ENCODE data around the gene CYB5D1. TPM values are rescaled to one million over a fixed set of nuclear protein-coding genes. Genes with fewer than 3 reads are reported as not detected.

The CYB5D1 gene
- polyA plus RNA-seq, 1 donor from 2014 or later: 30.4 TPM

GRCh38 chr17:7864995-7865650, 7.3 kb downstream of the CYB5D1 start:
- no peak overlapping the region for H2AFZ ChIP-seq (ENCODE audit: low read depth, low read length)
- H3K4me2 ChIP-seq (ENCODE audit: low read length): no peak overlapping the region
- no peaks in the 10 kb centered on the region for H3K9me3 ChIP-seq (ENCODE audit: low read length)
- H3K9ac ChIP-seq (ENCODE audit: low read length): no peak overlapping the region
- H3K36me3 ChIP-seq (ENCODE audit: insufficient read depth, low read length): no peaks in the 10 kb centered on the region
- TF ChIP-seq RAD21 (conservative IDR thresholded peaks at IDR 0.05): no peak
- TF ChIP-seq EZH2 (IDR thresholded peaks at IDR 0.05; ENCODE audit: borderline replicate concordance, insufficient read depth, low read length, poor library complexity, severe bottlenecking): no peak
- no peak for TF ChIP-seq REST (IDR thresholded peaks at IDR 0.05; ENCODE audit: borderline replicate concordance)
- TF ChIP-seq MXI1 (conservative IDR thresholded peaks at IDR 0.05; ENCODE audit: poor library complexity, severe bottlenecking): no peak
- no peak for TF ChIP-seq POLR2AphosphoS5 (IDR thresholded peaks at IDR 0.05)
- no peak for TF ChIP-seq TAF1 (IDR thresholded peaks at IDR 0.05; ENCODE audit: low read depth)
- TF ChIP-seq CTCF (IDR thresholded peaks at IDR 0.05; ENCODE audit: poor library complexity, severe bottlenecking): no peak
- no peak for TF ChIP-seq EP300 (conservative IDR thresholded peaks at IDR 0.05; ENCODE audit: poor library complexity, severe bottlenecking)
- no peak for TF ChIP-seq SMC3 (conservative IDR thresholded peaks at IDR 0.05; ENCODE audit: poor library complexity)
- H3K27me3 ChIP-seq (ENCODE audit: insufficient read depth, low read depth, low read length): no peaks in the 10 kb centered on the region
- no peak overlapping the region for H3K27ac ChIP-seq (ENCODE audit: low read length)
- H3F3A ChIP-seq (ENCODE audit: insufficient read depth, low read length, poor library complexity, severe bottlenecking): no peaks in the 10 kb centered on the region
- H3K79me2 ChIP-seq (replicated peaks; ENCODE audit: insufficient read depth, low read length): peaks cover 5% of the 10 kb centered on the region
- H4K20me1 ChIP-seq (ENCODE audit: insufficient read depth): no peaks in the 10 kb centered on the region
- H3K4me3 ChIP-seq (ENCODE audit: low read length): no peak overlapping the region
- H3K9me2 ChIP-seq (ENCODE audit: insufficient read depth, low read length): no peaks in the 10 kb centered on the region

- no peak overlapping the region for H3K4me2 ChIP-seq (ENCODE audit: low read length)
- no peaks in the 10 kb centered on the region for H4K20me1 ChIP-seq (ENCODE audit: insufficient read depth)
- no peaks in the 10 kb centered on the region for H3F3A ChIP-seq (ENCODE audit: insufficient read depth, low read length, poor library complexity, severe bottlenecking)
- no peaks in the 10 kb centered on the region for H3K9me3 ChIP-seq (ENCODE audit: low read length)
- no peaks in the 10 kb centered on the region for H3K27me3 ChIP-seq (ENCODE audit: insufficient read depth, low read depth, low read length)
- no peak overlapping the region for H3K4me3 ChIP-seq (ENCODE audit: low read length)
- no peaks in the 10 kb centered on the region for H3K36me3 ChIP-seq (ENCODE audit: insufficient read depth, low read length)
- peaks cover 3% of the 10 kb centered on the region for H3K79me2 ChIP-seq (replicated peaks; ENCODE audit: insufficient read depth, low read length)
- no peak overlapping the region for H3K9ac ChIP-seq (ENCODE audit: low read length)
- no peak overlapping the region for H2AFZ ChIP-seq (ENCODE audit: low read depth, low read length)
- no peak overlapping the region for H3K27ac ChIP-seq (ENCODE audit: low read length)
- no peaks in the 10 kb centered on the region for H3K9me2 ChIP-seq (ENCODE audit: insufficient read depth, low read length)
- TF ChIP-seq POLR2AphosphoS5 (IDR thresholded peaks at IDR 0.05) (no peak), REST (IDR thresholded peaks at IDR 0.05; ENCODE audit: borderline replicate concordance) (no peak), CTCF (IDR thresholded peaks at IDR 0.05; ENCODE audit: poor library complexity, severe bottlenecking) (no peak), EZH2 (IDR thresholded peaks at IDR 0.05; ENCODE audit: borderline replicate concordance, insufficient read depth, low read length, poor library complexity, severe bottlenecking) (no peak), RAD21 (conservative IDR thresholded peaks at IDR 0.05) (no peak)
These were observed 10.1 kb downstream of the CYB5D1 start for GRCh38 chr17:7867881-7868329.

All from neural cell (in vitro differentiated cells).